NT2/D1 (cell line): ENCODE measurements around the gene RPUSD1.
"Not testable (repeated sequence)": the region's sequence is repeated elsewhere in the genome, so short reads cannot be mapped to it uniquely, and the experiment has no call there.

ENCODE experiments used
- DNase-seq: peaks from one replicate; pipeline ENCODE4 v3.0.0-alpha.2; 2011; ENCODE audit warnings: low read depth, low spot score
- H3K27me3 ChIP-seq: 2 replicates; pipeline ENCODE4 v1.6.0; 2011; ENCODE audit warnings: mild to moderate bottlenecking; ENCODE audit not compliant: insufficient read length, insufficient read depth
- H3K36me3 ChIP-seq: 2 replicates; pipeline ENCODE4 v1.6.1; 2011; ENCODE audit warnings: mild to moderate bottlenecking, low read length, mixed read lengths; ENCODE audit not compliant: insufficient read depth, insufficient read length
- H3K4me1 ChIP-seq: 2 replicates; pipeline ENCODE4 v1.5.1; 2011; ENCODE audit not compliant: insufficient read depth, insufficient read length
- H3K4me3 ChIP-seq: 2 replicates; pipeline ENCODE4 v1.5.1; 2011; ENCODE audit warnings: low read depth; ENCODE audit not compliant: insufficient read length
- H3K9ac ChIP-seq: 2 replicates; pipeline ENCODE4 v1.6.0; 2011; ENCODE audit warnings: low read depth; ENCODE audit not compliant: insufficient read length
- H3K9me3 ChIP-seq: 2 replicates; pipeline ENCODE4 v1.5.1; 2011; ENCODE audit warnings: mild to moderate bottlenecking, low read length; ENCODE audit not compliant: insufficient read depth
- SUZ12 ChIP-seq: IDR thresholded peaks from 2 replicates; pipeline ENCODE4 v1.6.1; 2011; ENCODE audit not compliant: insufficient read length, insufficient read depth; ENCODE audit errors: extremely low read depth
- YY1 ChIP-seq: IDR thresholded peaks from 2 replicates; pipeline ENCODE4 v1.6.1; 2011; ENCODE audit not compliant: insufficient read length, insufficient read depth
- ZNF274 ChIP-seq: IDR thresholded peaks from 2 replicates; pipeline ENCODE4 v1.6.1; 2011; ENCODE audit warnings: mild to moderate bottlenecking, low read depth, low read length

The RPUSD1 gene

DNA sequence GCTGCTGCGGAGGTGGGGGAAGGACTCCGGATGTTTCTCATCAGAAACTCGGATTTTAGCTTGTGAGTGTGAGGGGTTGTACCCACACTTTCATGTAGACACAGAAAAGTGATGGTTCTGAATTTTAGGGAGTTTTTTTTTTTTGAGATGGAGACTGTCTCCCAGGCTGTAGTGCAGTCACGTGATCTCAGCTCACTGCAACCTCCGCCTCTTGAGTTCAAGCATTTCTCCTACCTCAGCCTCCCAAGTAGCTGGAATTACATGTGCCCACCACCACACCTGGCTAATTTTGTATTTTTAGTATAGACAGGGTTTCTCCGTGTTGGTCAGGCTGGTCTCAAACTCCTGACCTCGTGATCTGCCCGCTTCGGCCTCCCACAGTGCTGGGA, 34.7 kb upstream of the RPUSD1 start:
- no peak overlapping the region for H3K4me3 ChIP-seq
- no peaks in the 10 kb centered on the region for H3K36me3 ChIP-seq
- H3K27me3 ChIP-seq = no peaks in the 10 kb centered on the region
- no peaks in the 10 kb centered on the region for H3K9me3 ChIP-seq
- no peak for DNase-seq
- H3K9ac ChIP-seq = no peak overlapping the region
- TF ChIP-seq YY1 = no peak
- H3K4me1 ChIP-seq = peaks cover 9% of the 10 kb centered on the region

DNA sequence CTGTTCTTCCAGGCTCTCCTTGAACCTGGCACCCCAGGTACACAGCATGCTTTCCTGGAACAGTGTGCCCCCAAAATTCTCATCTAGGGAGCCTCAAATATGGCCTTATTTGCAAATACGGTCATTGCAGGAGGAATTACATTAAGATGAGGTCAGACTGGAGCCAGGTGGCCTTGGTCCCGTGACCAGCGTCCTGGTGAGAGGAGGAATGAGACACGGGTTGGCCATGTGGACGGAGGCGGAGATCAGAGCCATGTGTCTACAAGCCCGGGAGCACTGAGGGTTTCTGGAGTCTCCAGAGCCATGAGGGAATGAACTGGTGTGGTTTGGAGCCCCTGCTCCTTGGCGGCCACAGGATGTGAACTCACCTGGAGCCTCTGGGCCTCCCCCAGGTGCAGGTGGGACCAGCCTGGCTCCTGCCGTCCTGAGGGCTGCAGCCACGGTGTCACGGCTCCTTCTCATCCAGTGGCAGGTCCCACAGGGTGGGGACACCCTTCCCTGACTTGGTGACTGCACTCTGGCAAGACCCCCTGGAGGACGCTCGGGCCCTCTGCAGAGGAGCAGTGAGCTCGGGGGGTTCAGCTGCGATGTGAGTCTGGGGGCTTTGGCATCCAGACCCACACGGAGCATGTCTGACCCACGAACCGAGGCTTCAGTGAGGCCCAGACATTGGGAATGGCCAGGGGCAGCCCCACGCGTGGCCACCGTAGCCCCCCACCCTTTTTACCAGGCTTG, 34.2 kb upstream of the RPUSD1 start:
- Histone ChIP-seq H3K4me3 (no peak overlapping the region), H3K4me1 (peaks cover 7% of the 10 kb centered on the region), H3K27me3 (no peaks in the 10 kb centered on the region), H3K36me3 (no peaks in the 10 kb centered on the region), H3K9me3 (no peaks in the 10 kb centered on the region), H3K9ac (no peak overlapping the region)
- DNase-seq = no peak
- TF ChIP-seq YY1 = no peak
- TF ChIP-seq ZNF274 = no peak
- TF ChIP-seq SUZ12 = no peak

DNA sequence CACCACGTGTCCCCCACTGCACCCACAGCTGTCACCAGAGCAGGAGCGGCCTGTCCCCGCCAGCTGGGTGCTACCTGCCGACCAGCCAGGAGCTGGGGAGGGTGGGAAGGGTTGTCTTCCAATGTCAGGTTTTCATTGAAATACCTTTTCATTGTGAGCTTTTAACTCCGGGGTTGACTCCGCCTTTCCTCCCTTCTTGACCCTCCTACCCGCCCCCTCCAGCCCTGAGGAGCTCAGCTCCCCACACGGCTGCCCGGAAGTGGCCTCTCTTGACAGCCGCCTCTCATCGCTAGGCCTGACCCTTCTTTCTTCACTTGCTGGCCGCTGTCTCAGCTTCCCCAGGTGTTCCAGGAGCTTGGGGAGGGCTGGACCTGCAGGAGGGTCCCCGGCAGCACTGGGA, 33.6 kb upstream of the RPUSD1 start:
- no peaks in the 10 kb centered on the region for H3K27me3 ChIP-seq
- H3K9me3 ChIP-seq = no peaks in the 10 kb centered on the region
- no peak overlapping the region for H3K4me3 ChIP-seq
- no peak overlapping the region for H3K9ac ChIP-seq
- H3K36me3 ChIP-seq = no peaks in the 10 kb centered on the region
- peaks cover 5% of the 10 kb centered on the region for H3K4me1 ChIP-seq
- TF ChIP-seq ZNF274 (no peak), SUZ12 (no peak), YY1 (no peak)
- DNase-seq = no peak

DNA sequence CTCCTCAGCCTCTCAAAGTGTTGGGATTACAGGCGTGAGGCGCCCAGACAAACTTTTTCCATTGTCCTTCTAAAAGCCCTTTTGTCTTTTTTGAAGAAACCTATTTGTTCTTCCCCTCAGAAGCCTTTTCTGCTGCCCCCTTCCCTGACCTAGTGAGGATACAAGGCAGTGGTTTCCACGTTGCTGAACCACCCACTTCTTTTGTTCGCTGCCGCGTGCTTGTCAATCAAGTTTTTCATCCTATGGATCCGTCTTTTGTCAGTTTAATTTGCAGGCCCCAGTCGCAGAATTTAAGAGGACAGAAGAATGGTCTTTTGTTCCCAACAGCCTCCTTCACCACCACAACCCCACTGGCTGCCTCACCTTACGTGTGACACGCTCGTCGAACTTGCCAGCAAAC, 32.6 kb upstream of the RPUSD1 start:
- DNase-seq = no peak
- TF ChIP-seq ZNF274 (no peak), YY1 (no peak)
- H3K4me1 ChIP-seq = peaks cover 7% of the 10 kb centered on the region

DNA sequence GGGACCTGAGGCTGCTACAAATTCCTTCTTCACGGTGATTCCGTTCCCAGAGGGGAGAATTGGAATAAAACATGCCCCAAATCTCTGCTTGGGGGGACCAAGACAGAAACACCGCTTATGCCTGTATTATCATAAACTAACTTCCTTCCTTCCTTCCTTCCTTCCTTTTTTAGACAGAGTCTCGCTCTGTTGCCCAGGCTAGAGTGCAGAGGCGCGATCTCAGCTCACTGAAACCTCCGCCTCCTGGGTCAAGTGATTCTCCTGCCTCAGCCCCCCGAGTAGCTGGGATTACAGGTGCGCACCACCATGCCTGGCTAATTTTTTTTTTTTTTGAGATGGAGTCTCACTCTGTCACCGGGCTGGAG, 31.8 kb upstream of the RPUSD1 start:
- not testable (repeated sequence) for H3K9me3 ChIP-seq, H3K4me1 ChIP-seq, H3K27me3 ChIP-seq, H3K36me3 ChIP-seq, H3K4me3 ChIP-seq, H3K9ac ChIP-seq, DNase-seq

More for the DNA sequence above, 32.6 kb upstream of the RPUSD1 start:
- H3K9ac ChIP-seq = no peak overlapping the region
- H3K36me3 ChIP-seq = no peaks in the 10 kb centered on the region
- H3K9me3 ChIP-seq = no peaks in the 10 kb centered on the region
- H3K27me3 ChIP-seq = no peaks in the 10 kb centered on the region
- no peak overlapping the region for H3K4me3 ChIP-seq

DNA sequence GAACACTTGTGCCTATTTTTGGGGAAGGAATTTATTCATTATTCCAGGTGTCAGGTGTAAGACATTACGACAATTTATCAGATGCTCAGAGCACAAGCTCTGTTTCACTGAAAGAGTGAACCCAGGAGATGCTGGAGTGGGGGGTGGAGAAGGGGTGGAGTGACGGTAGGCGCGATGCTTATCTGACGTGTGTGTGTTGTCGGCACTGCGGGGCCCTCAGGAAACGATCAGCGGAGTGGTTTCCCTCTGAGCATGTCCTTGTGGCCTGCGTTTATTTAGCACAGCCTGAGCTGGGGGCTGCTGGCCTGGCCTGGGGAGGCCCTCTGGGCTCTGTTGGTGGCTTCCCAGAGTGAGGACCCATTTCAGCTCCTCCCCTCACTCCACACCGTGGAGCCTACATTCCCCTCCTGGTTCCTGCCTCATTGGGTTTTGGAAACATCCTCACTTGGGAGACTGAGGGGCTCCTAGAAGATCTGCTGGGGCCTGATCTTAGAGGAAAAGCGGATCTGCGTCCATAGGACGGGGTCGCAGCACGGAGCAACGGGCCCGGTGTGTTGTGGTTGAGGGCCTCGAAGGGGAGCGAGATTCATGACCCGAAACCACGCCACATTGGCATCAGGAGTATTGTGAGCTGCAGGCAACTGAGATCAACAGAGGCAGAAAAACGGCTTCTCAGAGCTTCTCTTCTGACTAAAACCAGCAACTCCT, 31.3 kb upstream of the RPUSD1 start:
- Histone ChIP-seq H3K9ac (no peak overlapping the region), H3K27me3 (no peaks in the 10 kb centered on the region), H3K4me1 (peaks cover 7% of the 10 kb centered on the region), H3K9me3 (no peaks in the 10 kb centered on the region), H3K4me3 (no peak overlapping the region), H3K36me3 (no peaks in the 10 kb centered on the region)
- no peak for DNase-seq
- no peak for TF ChIP-seq ZNF274
- no peak for TF ChIP-seq SUZ12
- no peak for TF ChIP-seq YY1

DNA sequence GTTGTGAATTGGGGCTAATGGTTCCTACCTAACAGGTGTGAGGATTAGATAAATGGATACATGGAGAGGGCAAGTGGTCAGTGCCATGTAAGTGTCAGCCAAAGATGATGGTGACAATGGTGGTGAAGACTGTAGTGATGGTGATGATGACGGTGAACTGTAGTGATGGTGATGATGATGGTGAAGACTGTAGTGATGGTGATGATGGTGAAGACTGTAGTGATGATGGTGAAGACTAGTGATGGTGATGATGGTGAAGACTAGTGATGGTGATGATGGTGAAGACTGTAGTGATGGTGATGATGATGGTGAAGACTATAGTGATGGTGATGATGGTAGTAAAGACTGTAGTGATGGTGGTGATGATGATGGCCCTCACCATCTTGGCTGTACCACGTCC, 30.4 kb upstream of the RPUSD1 start:
- no peak for TF ChIP-seq ZNF274
- no peak for TF ChIP-seq SUZ12
- TF ChIP-seq YY1 = no peak
- Histone ChIP-seq H3K4me3 (no peak overlapping the region), H3K9me3 (no peaks in the 10 kb centered on the region), H3K9ac (no peak overlapping the region), H3K27me3 (no peaks in the 10 kb centered on the region), H3K36me3 (no peaks in the 10 kb centered on the region), H3K4me1 (peaks cover 9% of the 10 kb centered on the region)
- no peak for DNase-seq
